Spleen (tissue), 11 donors: ENCODE results near the gene NIBAN1. TPM values are rescaled to one million over a fixed set of nuclear protein-coding genes. Genes with fewer than 3 reads are reported as not detected.

Experiments
- DNase-seq: peaks from one replicate; pipeline ENCODE4 v3.0.0-alpha.2; 2020
- H3K27ac ChIP-seq, 8 donors: fragments of 200-600 bp; sonication (generic) in 7 of 8; 1 replicate in 4 of 8; 2 replicates in 4 of 8; pipeline versions ENCODE4 v1.5.0 to v1.8.0; 2016 to 2021; ENCODE audit warnings: inconsistent platforms in 4 of 8, mild to moderate bottlenecking in 4 of 8, moderate library complexity in 1 of 8
- H3K27me3 ChIP-seq, 7 donors: fragments of 200-600 bp; sonication (generic) in 6 of 7; replicated peaks in 1 of 7; 1 replicate in 4 of 7; 2 replicates in 3 of 7; pipeline versions ENCODE4 v1.5.0 to v1.8.0; 2016 to 2021; ENCODE audit warnings: inconsistent platforms in 3 of 7, mild to moderate bottlenecking in 1 of 7
- H3K36me3 ChIP-seq, 6 donors: fragments of 200-600 bp; sonication (generic) in 5 of 6; 1 replicate in 4 of 6; 2 replicates in 2 of 6; pipeline versions ENCODE4 v1.5.0 to v1.8.0; 2016 to 2021; ENCODE audit warnings: inconsistent platforms in 2 of 6
- H3K4me1 ChIP-seq, 6 donors: fragments of 200-600 bp; sonication (generic) in 5 of 6; 1 replicate in 3 of 6; 2 replicates in 3 of 6; pipeline versions ENCODE4 v1.5.0 to v1.8.0; 2016 to 2021; ENCODE audit warnings: inconsistent platforms in 3 of 6
- H3K4me3 ChIP-seq, 8 donors: fragments of 200-600 bp; sonication (generic) in 7 of 8; 1 replicate in 4 of 8; 2 replicates in 4 of 8; pipeline versions ENCODE4 v1.5.0 to v1.8.0; 2016 to 2021; ENCODE audit warnings: inconsistent platforms in 4 of 8, mild to moderate bottlenecking in 4 of 8, moderate library complexity in 2 of 8
- H3K9me3 ChIP-seq, 8 donors: fragments of 200-600 bp; sonication (generic) in 7 of 8; 1 replicate in 4 of 8; 2 replicates in 4 of 8; pipeline versions ENCODE4 v1.5.0 to v1.8.0; 2016 to 2021; ENCODE audit warnings: inconsistent platforms in 4 of 8
- POLR2A ChIP-seq, 3 donors: fragments of 450-650 bp; IDR thresholded peaks; one replicate each; pipeline ENCODE4 v1.5.1; 2017; ENCODE audit warnings: antibody characterized with exemption in 3 of 3, mild to moderate bottlenecking in 1 of 3
- POLR2AphosphoS5 ChIP-seq, 3 donors: sonication (generic); formaldehyde crosslinking; IDR thresholded peaks; one replicate each; pipeline ENCODE4 v1.5.1; 2017; ENCODE audit warnings: antibody characterized with exemption in 3 of 3
- WGBS, 5 donors: extraction: QIAGEN DNeasy Blood & Tissue Kit in 3 of 5; methylation state at CpG; one replicate each; pipeline versions ENCODE4 v1.1.5 to v1.1.7; 2013 to 2018; 5-methylcytosine and 5-hydroxymethylcytosine counted together
- intact Hi-C: fragments of 100-400 bp; cut with DNase I; formaldehyde crosslinking; loops from one replicate; pipeline ENCODE4 v1.15.0; 2023; ENCODE audit warnings: low total_unique reads
- polyA plus RNA-seq, 3 donors: library from polyadenylated mRNA; stranded (reverse); fragments of 200-250 nt; gene quantifications; one replicate each; pipeline ENCODE4 v1.2.1, GENCODE V29; 2013
- total RNA-seq, 7 donors: library from RNA; depleted of rRNA in 3 of 7; stranded (reverse); fragments of >200 nt in 3 of 7; fragmentation: NEBNext Ultra II Directional in 4 of 7; extraction: Animal tissue kit (Norgen Biotek cat#: 25700) in 4 of 7; gene quantifications; one replicate each; pipeline versions ENCODE4 v1.1.0 to v1.2.1, GENCODE V29; 2016 to 2021
- TF ChIP-seq, protein P1 (sequence below), 11 experiments: fragments of 200-600 bp in 7 of 11; fragments of 450-650 bp in 4 of 11; sonication (generic) in 4 of 11; IDR thresholded peaks in 8 of 11; conservative IDR thresholded peaks in 3 of 11; 1 replicate in 7 of 11; 2 replicates in 4 of 11; pipeline versions ENCODE4 v1.4.0 to v1.8.0; 2016 to 2021; ENCODE audit warnings: antibody characterized with exemption in 11 of 11, inconsistent platforms in 4 of 11, mild to moderate bottlenecking in 1 of 11
- donor health status: healthy with polysubstance abuse.
- donor health status: DM: no; HTN: no; CAD: no; lungs with moderate emphysema.
- donor health status: DM: no; HTN: no; CAD: no.
- donor health status: Bipolar disorder and iron deficiency.
- donor health status: healthy.
- donor health status: DM: no; HTN: no; CAD: no.
- donor health status: DM: yes; HTN: yes; CAD: no.

The NIBAN1 gene
- total and polyA plus RNA-seq, 10 donors, result 2.3 to 116 (median 37.5) TPM

GRCh38 chr1:184950227-184950626 is 24.1 kb downstream of the NIBAN1 start:
- TF ChIP-seq, protein P1, sequence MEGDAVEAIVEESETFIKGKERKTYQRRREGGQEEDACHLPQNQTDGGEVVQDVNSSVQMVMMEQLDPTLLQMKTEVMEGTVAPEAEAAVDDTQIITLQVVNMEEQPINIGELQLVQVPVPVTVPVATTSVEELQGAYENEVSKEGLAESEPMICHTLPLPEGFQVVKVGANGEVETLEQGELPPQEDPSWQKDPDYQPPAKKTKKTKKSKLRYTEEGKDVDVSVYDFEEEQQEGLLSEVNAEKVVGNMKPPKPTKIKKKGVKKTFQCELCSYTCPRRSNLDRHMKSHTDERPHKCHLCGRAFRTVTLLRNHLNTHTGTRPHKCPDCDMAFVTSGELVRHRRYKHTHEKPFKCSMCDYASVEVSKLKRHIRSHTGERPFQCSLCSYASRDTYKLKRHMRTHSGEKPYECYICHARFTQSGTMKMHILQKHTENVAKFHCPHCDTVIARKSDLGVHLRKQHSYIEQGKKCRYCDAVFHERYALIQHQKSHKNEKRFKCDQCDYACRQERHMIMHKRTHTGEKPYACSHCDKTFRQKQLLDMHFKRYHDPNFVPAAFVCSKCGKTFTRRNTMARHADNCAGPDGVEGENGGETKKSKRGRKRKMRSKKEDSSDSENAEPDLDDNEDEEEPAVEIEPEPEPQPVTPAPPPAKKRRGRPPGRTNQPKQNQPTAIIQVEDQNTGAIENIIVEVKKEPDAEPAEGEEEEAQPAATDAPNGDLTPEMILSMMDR (IDR thresholded peaks at IDR 0.05 in 8 of 11, conservative IDR thresholded peaks at IDR 0.05 in 3 of 11), result no peak
- TF ChIP-seq POLR2A (IDR thresholded peaks at IDR 0.05), result no peak
- no peak for TF ChIP-seq POLR2AphosphoS5 (IDR thresholded peaks at IDR 0.05)
- intact Hi-C loops, result no loop called here
- no peak for DNase-seq
- H3K27me3 ChIP-seq, result no peaks in the 10 kb centered on the region
- no peak overlapping the region for H3K27ac ChIP-seq
- H3K4me3 ChIP-seq, result no peak overlapping the region
- peaks cover 0 to 45% (median 14%) of the 10 kb centered on the region in 6 donors for H3K4me1 ChIP-seq
- H3K9me3 ChIP-seq, result no peaks in the 10 kb centered on the region
- H3K36me3 ChIP-seq, result no peaks in the 10 kb centered on the region
- WGBS, 5 donors, result 92 to 98% (median 96%) methylated on average over 3 of the region's 3 CpGs

- Histone ChIP-seq H3K36me3 (no peaks in the 10 kb centered on the region), H3K27me3 (no peaks in the 10 kb centered on the region), H3K27ac (peak overlapping the region in 1 of 8 donors; percentile 68), H3K9me3 (no peaks in the 10 kb centered on the region), H3K4me3 (no peak overlapping the region), H3K4me1 (peaks cover 0 to 41% (median 18%) of the 10 kb centered on the region in 6 donors)
- intact Hi-C loops, result no loop called here
- DNase-seq, result no peak
- TF ChIP-seq, protein P1 (IDR thresholded peaks at IDR 0.05 in 8 of 11, conservative IDR thresholded peaks at IDR 0.05 in 3 of 11), result no peak
- TF ChIP-seq POLR2A (IDR thresholded peaks at IDR 0.05) (no peak), POLR2AphosphoS5 (IDR thresholded peaks at IDR 0.05) (no peak)
- 49 to 77% (median 55%) methylated on average over 1 of the region's 1 CpG for WGBS, 5 donors
Observed at GRCh38 chr1:184947497-184948256, 26.6 kb downstream of the NIBAN1 start.

- 78 to 83% (median 81%) methylated on average over 5 of the region's 5 CpGs for WGBS, 5 donors
- intact Hi-C loops, result no loop called here
- Histone ChIP-seq H3K27ac (peak overlapping the region in 6 of 8 donors; percentile 23 to 68 (median 38)), H3K4me3 (no peak overlapping the region), H3K27me3 (no peaks in the 10 kb centered on the region), H3K4me1 (peaks cover 0 to 48% (median 19%) of the 10 kb centered on the region in 6 donors), H3K9me3 (no peaks in the 10 kb centered on the region), H3K36me3 (no peaks in the 10 kb centered on the region)
- DNase-seq, result no peak
- TF ChIP-seq, protein P1 (IDR thresholded peaks at IDR 0.05 in 8 of 11, conservative IDR thresholded peaks at IDR 0.05 in 3 of 11), result no peak
- TF ChIP-seq POLR2A (IDR thresholded peaks at IDR 0.05) (no peak), POLR2AphosphoS5 (IDR thresholded peaks at IDR 0.05) (no peak)
Observed at GRCh38 chr1:184945678-184946412, 28.5 kb downstream of the NIBAN1 start.

DNA sequence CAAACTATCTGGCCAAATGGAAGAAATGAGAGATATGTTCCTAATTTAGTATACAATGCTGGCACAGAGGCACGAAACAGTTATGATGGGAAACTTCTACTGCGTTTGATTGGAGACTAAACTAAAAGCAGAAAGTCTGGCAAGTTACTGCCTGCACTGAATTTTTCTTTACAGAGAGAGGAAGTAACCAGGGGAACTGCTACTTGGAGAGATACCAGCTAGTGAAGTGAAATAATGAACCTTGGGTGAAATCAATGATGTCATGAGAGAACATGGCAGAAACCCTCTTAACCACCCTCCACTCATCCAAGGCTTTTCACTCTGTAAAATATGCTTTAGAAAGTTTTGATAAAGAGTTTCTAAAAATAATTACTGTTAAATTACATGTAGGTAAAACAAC is 29.3 kb downstream of the NIBAN1 start:
- intact Hi-C loops, result no loop called here
- 38 to 59% (median 41%) methylated on average over 2 of the region's 2 CpGs for WGBS, 5 donors
- Histone ChIP-seq H3K27me3 (no peaks in the 10 kb centered on the region), H3K4me3 (no peak overlapping the region), H3K9me3 (no peaks in the 10 kb centered on the region), H3K36me3 (no peaks in the 10 kb centered on the region), H3K27ac (peak overlapping the region in 5 of 8 donors; percentile 23 to 68 (median 37)), H3K4me1 (peaks cover 0 to 50% (median 19%) of the 10 kb centered on the region in 6 donors)
- DNase-seq, result no peak
- TF ChIP-seq POLR2AphosphoS5 (IDR thresholded peaks at IDR 0.05), result no peak
- no peak for TF ChIP-seq POLR2A (IDR thresholded peaks at IDR 0.05)
- TF ChIP-seq, protein P1 (IDR thresholded peaks at IDR 0.05 in 8 of 11, conservative IDR thresholded peaks at IDR 0.05 in 3 of 11), result no peak
